ENCODE data around the gene PTPA.

DNA sequence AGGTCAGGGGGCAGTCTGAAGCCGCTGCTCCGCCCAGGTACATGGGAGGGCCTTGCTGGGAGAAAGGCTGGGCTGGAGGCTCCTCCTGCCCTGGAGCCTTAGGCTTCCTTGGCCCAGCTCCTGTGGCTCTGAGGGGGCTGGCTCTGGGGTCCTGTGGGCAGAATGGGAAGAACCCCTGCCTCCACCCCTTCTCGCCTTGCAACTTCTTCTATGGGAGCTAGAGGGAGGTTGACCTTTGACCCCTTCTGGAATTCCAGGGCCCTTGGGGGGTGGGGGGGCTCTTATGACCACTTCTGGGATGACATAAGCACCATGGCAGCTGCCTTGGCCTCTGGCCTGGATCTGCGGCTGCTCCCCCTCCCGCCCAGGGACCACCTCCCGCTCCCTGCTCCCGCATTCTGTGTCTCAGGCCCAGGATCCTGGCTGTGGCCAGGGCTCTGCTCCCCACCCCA, 34.7 kb downstream of the PTPA start:
- no peak for TF ChIP-seq POLR2A (IDR thresholded peaks at IDR 0.05)
- TF ChIP-seq, protein P1, sequence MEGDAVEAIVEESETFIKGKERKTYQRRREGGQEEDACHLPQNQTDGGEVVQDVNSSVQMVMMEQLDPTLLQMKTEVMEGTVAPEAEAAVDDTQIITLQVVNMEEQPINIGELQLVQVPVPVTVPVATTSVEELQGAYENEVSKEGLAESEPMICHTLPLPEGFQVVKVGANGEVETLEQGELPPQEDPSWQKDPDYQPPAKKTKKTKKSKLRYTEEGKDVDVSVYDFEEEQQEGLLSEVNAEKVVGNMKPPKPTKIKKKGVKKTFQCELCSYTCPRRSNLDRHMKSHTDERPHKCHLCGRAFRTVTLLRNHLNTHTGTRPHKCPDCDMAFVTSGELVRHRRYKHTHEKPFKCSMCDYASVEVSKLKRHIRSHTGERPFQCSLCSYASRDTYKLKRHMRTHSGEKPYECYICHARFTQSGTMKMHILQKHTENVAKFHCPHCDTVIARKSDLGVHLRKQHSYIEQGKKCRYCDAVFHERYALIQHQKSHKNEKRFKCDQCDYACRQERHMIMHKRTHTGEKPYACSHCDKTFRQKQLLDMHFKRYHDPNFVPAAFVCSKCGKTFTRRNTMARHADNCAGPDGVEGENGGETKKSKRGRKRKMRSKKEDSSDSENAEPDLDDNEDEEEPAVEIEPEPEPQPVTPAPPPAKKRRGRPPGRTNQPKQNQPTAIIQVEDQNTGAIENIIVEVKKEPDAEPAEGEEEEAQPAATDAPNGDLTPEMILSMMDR (IDR thresholded peaks at IDR 0.05), result no peak
